Prostate gland (tissue), 2 donors: Measurements from ENCODE around the gene NAA40.

Experiments
- POLR2A ChIP-seq: fragments of 450-650 bp; IDR thresholded peaks from one replicate; pipeline ENCODE4 v1.6.1; 2016; ENCODE audit warnings: antibody characterized with exemption, mild to moderate bottlenecking
- POLR2AphosphoS5 ChIP-seq: sonication (generic); formaldehyde crosslinking; IDR thresholded peaks from one replicate; pipeline ENCODE4 v1.6.1; 2017; ENCODE audit warnings: antibody characterized with exemption
- TF ChIP-seq, protein P1 (sequence below), 4 experiments: fragments of 200-600 bp in 2 of 4; fragments of 450-650 bp in 2 of 4; sonication (generic) in 2 of 4; IDR thresholded peaks; 1 replicate in 3 of 4; 2 replicates in 1 of 4; pipeline ENCODE4 v1.5.1; 2016 to 2019; ENCODE audit warnings: antibody characterized with exemption in 4 of 4, mild to moderate bottlenecking in 2 of 4, moderate library complexity in 2 of 4

GRCh38 chr11:63905179-63905578 lies 33.6 kb upstream of the NAA40 start:
- TF ChIP-seq, protein P1, sequence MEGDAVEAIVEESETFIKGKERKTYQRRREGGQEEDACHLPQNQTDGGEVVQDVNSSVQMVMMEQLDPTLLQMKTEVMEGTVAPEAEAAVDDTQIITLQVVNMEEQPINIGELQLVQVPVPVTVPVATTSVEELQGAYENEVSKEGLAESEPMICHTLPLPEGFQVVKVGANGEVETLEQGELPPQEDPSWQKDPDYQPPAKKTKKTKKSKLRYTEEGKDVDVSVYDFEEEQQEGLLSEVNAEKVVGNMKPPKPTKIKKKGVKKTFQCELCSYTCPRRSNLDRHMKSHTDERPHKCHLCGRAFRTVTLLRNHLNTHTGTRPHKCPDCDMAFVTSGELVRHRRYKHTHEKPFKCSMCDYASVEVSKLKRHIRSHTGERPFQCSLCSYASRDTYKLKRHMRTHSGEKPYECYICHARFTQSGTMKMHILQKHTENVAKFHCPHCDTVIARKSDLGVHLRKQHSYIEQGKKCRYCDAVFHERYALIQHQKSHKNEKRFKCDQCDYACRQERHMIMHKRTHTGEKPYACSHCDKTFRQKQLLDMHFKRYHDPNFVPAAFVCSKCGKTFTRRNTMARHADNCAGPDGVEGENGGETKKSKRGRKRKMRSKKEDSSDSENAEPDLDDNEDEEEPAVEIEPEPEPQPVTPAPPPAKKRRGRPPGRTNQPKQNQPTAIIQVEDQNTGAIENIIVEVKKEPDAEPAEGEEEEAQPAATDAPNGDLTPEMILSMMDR (IDR thresholded peaks at IDR 0.05), result no peak
- TF ChIP-seq POLR2A, result no peak
- TF ChIP-seq POLR2AphosphoS5, result no peak
